GM10847 (cell line): ENCODE measurements around the gene HNRNPK.

Experiments used
- POLR2A ChIP-seq: IDR thresholded peaks from 2 replicates; pipeline ENCODE4 v1.6.1; 2011; ENCODE audit not compliant: insufficient read length; ENCODE audit errors: extremely low read depth

The HNRNPK gene

DNA sequence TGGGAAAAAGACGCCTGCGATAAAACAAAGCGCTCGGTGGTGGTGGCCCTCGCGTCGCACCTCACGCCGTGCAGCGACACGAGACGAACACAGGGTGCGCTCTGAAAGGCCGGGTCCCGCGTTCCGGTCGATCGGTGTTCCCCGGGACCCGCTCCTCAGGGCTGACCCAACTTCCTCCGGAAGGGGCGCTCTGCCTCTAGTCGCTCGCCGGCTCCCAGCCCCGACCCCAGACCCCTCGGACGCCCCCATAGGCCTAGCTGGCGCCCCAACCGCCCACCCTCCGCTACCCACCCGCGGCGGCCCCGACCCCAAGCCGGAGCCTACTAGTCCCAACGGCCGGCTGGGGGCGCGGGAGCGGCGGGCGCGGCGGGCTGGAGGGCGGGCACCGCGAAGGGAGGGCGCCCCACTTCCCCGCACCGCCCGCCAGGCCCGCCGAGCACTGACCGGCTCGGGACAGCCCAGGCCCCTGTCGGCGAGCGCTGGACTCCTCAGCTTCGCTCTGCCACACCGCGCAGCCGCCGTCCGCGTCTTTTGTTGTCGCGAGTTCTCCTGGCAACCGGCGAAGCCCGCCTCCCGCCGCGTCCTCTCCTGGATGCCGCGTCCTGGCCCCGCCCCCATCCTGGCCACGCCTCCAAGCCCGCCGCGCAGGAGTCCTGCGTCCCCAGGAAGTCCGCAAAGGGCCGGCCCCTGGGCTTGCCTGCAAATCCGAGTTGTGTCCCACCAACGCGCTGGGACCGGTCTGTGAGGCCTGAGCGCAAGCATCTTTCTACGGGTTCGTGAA is 58.9 kb downstream of the HNRNPK start, which contains the start of gene KIF27:
KIF27 (minus strand) TSS at position 506 of the 781 bp plus-strand sequence. CDS start 5,841 bp downstream, outside the sequence.
- peak; percentile 92 for TF ChIP-seq POLR2A

- TF ChIP-seq POLR2A, result no peak
These were observed 59.5 kb downstream of the HNRNPK start for GRCh38 chr9:83920469-83920926.

DNA sequence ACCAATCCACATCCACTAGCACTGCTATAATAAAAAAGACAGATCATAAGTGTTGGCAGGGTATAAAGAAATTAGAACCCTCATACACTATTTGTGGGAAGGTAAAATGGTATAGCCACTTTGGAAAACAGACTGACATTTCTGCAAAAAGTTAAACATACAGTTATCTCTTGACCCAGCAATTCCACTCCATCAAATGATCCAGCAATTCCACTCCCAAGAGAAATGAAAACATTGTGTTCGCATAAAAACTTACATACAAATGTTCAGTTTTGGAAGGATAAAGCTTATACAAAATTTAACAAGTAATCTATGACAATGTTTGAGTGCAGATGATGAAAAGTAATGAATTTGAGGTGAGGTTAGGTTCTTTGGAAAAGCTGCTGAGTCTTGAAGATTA is 60.9 kb downstream of the HNRNPK start:
- TF ChIP-seq POLR2A, result no peak
